Upper lobe of right lung (tissue), 1 donor: ENCODE data around the gene PKD2. TPM values are rescaled to one million over a fixed set of nuclear protein-coding genes. Genes with fewer than 3 reads are reported as not detected.

Source experiments
- ATAC-seq: fragments of 200-7000 bp; cut with Tn5 transposase; one replicate; pipeline ENCODE4 v1.9.1; 2020; ENCODE audit warnings: mild to moderate bottlenecking, moderate library complexity
- DNase-seq: peaks from one replicate; pipeline ENCODE4 v3.0.0-alpha.2; 2020
- H3K27ac ChIP-seq: fragments of 200-600 bp; one replicate; pipeline ENCODE4 v1.8.0; 2022
- H3K27me3 ChIP-seq: fragments of 200-600 bp; one replicate; pipeline ENCODE4 v1.8.0; 2022; ENCODE audit warnings: mild to moderate bottlenecking
- H3K36me3 ChIP-seq: fragments of 200-600 bp; one replicate; pipeline ENCODE4 v1.8.0; 2022
- H3K4me1 ChIP-seq: fragments of 200-600 bp; one replicate; pipeline ENCODE4 v1.8.0; 2022
- H3K4me3 ChIP-seq: fragments of 200-600 bp; one replicate; pipeline ENCODE4 v1.8.0; 2022; ENCODE audit warnings: mild to moderate bottlenecking
- H3K9me3 ChIP-seq: fragments of 200-600 bp; one replicate; pipeline ENCODE4 v1.8.0; 2022
- intact Hi-C: fragments of 100-400 bp; cut with DNase I; formaldehyde crosslinking; loops from one replicate; pipeline ENCODE4 v1.11.0; 2022
- total RNA-seq: library from RNA; stranded (reverse); fragmentation: NEBNext Ultra II Directional; extraction: Animal tissue kit (Norgen Biotek cat#: 25700); gene quantifications from one replicate; pipeline ENCODE4 v1.2.1, GENCODE V29; 2021
- TF ChIP-seq, protein P1 (sequence below): fragments of 200-600 bp; IDR thresholded peaks from one replicate; pipeline ENCODE4 v1.8.0; 2022; ENCODE audit warnings: antibody characterized with exemption
- donor health status: DM: no; HTN: yes; CAD: no; lungs with severe emphysema.

PKD2 gene
- total RNA-seq, 1 donor from 2014 or later: 37.8 TPM

DNA sequence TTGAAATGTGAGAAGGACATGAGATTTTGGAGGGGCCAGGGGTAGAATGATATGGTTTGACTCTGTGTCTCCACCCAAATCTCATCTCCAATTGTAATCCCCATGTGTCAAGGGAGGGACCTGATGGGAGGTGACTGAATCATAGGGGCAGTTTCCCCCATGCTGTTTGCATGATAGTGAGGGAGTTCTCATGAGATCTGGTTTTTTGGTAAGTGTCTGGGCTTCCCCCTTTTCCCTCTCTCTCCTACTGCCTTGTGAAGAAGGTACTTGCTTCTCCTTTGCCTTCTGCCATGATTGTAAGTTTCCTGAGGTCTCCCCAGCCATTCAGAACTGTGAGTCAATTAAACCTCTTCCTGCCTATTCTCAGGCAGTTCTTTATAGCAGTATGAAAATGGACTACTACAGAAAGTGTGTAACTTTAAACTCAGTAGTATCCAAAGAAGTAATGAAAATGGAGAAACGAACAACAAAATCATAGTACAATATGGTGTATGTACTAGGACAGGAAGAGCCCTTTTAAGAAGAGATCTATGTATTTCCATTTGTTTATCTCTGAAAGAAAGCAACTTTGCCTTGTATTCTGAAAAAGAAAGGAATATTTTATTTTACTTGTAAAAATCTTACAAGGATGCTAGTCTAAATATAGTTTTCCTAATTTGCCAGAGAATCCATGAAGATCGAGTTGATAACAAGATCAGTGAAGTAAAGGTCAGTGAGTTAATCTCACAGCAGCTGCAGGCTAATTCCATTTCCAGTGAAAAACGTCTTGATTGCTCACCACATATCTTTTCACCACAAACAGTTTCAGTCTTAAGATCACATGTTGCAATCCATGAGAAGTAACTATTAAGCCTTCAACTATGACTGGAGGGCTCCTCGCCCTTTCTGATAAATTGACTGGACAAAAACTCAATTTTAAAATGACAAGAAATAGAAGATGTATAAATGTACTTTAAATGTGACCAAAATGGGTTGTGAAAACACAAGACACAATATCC, 20.5 kb downstream of the PKD2 start:
- H3K27ac ChIP-seq: no peak overlapping the region
- intact Hi-C loops: no loop called here
- no peak overlapping the region for H3K4me3 ChIP-seq
- TF ChIP-seq, protein P1, sequence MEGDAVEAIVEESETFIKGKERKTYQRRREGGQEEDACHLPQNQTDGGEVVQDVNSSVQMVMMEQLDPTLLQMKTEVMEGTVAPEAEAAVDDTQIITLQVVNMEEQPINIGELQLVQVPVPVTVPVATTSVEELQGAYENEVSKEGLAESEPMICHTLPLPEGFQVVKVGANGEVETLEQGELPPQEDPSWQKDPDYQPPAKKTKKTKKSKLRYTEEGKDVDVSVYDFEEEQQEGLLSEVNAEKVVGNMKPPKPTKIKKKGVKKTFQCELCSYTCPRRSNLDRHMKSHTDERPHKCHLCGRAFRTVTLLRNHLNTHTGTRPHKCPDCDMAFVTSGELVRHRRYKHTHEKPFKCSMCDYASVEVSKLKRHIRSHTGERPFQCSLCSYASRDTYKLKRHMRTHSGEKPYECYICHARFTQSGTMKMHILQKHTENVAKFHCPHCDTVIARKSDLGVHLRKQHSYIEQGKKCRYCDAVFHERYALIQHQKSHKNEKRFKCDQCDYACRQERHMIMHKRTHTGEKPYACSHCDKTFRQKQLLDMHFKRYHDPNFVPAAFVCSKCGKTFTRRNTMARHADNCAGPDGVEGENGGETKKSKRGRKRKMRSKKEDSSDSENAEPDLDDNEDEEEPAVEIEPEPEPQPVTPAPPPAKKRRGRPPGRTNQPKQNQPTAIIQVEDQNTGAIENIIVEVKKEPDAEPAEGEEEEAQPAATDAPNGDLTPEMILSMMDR: no peak
- DNase-seq (no peak), ATAC-seq (peak; percentile 64)
- no peaks in the 10 kb centered on the region for H3K27me3 ChIP-seq
- H3K9me3 ChIP-seq: no peaks in the 10 kb centered on the region
- H3K4me1 ChIP-seq: peaks cover 9% of the 10 kb centered on the region
- peaks cover 5% of the 10 kb centered on the region for H3K36me3 ChIP-seq

GRCh38 chr4:88028946-88029345, 21.5 kb downstream of the PKD2 start:
- H3K9me3 ChIP-seq: no peaks in the 10 kb centered on the region
- H3K4me1 ChIP-seq: peaks cover 9% of the 10 kb centered on the region
- no peaks in the 10 kb centered on the region for H3K27me3 ChIP-seq
- intact Hi-C loops: no loop called here
- no peak overlapping the region for H3K27ac ChIP-seq
- no peak overlapping the region for H3K4me3 ChIP-seq
- H3K36me3 ChIP-seq: peaks cover 5% of the 10 kb centered on the region
- TF ChIP-seq, protein P1: no peak
- ATAC-seq (peak; percentile 73), DNase-seq (no peak)

DNA sequence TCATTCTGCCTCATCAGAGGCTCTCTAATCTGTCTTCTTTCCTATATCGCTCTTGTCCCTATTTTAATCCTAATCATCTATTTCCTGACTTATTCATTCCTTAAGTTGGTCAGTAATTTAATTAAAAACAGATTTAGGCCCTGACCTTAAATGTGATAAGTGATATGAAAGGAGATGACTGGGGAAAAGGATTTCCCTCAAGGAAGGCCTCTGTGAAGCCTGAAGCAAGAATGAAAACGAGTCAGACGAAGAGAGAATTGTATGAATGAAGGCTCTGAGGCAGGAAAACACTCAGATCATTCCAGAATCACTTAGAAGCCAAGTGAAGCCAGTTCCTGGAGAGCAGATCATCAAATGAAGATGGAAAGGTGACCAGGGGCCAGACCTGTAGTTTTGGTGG, 22.1 kb downstream of the PKD2 start:
- TF ChIP-seq, protein P1: no peak
- no peak overlapping the region for H3K27ac ChIP-seq
- no peaks in the 10 kb centered on the region for H3K9me3 ChIP-seq
- no peak overlapping the region for H3K4me3 ChIP-seq
- ATAC-seq (no peak), DNase-seq (no peak)
- intact Hi-C loops: no loop called here
- peaks cover 9% of the 10 kb centered on the region for H3K4me1 ChIP-seq
- no peaks in the 10 kb centered on the region for H3K27me3 ChIP-seq
- H3K36me3 ChIP-seq: peaks cover 5% of the 10 kb centered on the region

DNA sequence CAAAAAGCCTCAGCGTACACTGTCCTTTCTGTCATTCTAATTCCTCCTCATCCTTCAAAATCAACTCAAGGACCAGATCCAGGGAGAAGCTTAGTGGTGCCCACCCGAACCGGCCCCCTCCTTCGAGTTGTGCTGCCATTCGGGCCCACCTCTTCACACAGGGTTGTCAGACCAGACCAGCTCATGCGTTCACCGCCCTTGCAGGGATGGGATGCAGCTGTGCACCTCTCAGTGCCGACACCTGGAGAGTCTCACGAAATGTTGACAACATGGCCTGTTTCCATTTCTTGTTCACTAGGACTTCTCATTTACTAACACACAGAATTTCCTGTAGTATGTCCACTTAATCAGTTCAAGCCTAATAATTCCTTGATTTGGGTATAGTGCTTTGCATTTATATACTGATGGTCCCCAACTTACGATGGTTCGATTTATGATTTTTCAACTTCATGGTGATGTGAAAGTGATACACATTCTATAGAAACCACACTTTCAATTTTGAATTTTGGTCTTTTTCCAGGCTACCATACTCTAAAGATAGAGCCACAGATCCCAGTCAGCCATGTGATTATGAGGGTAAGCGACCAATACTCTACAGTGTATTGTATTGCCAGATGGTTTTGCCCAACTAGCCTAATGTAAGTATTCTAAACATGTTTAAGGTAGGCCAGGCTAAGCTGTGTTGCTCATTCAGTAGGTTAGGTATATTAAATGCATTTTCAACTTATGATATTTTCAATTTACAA, 23.3 kb downstream of the PKD2 start:
- Histone ChIP-seq H3K27me3 (no peaks in the 10 kb centered on the region), H3K4me3 (no peak overlapping the region), H3K9me3 (no peaks in the 10 kb centered on the region), H3K4me1 (peaks cover 9% of the 10 kb centered on the region), H3K27ac (no peak overlapping the region), H3K36me3 (peaks cover 8% of the 10 kb centered on the region)
- TF ChIP-seq, protein P1: no peak
- ATAC-seq: no peak
- DNase-seq: no peak
- intact Hi-C loops: loop anchor here (10.0 kb wide), 1 partner anchor 184 kb away; no protein-coding TSS in a partner anchor

GRCh38 chr4:88033309-88033708, 25.9 kb downstream of the PKD2 start:
- TF ChIP-seq, protein P1: peak; percentile 70
- Histone ChIP-seq H3K27ac (no peak overlapping the region), H3K4me3 (no peak overlapping the region), H3K27me3 (no peaks in the 10 kb centered on the region), H3K4me1 (peaks cover 3% of the 10 kb centered on the region), H3K36me3 (peaks cover 32% of the 10 kb centered on the region), H3K9me3 (no peaks in the 10 kb centered on the region)
- ATAC-seq (peak; percentile 74), DNase-seq (no peak)
- intact Hi-C loops: loop anchor here (10.0 kb wide), 1 partner anchor 181 kb away; no protein-coding TSS in a partner anchor
